Liver (tissue), 9 donors: Measurements from ENCODE around the gene PHF12. TPM values are rescaled to one million over a fixed set of nuclear protein-coding genes. Genes with fewer than 3 reads are reported as not detected.
A peak's percentile ranks its signal among the peaks of the same experiment; 100 is the strongest.

Experiments
- DNase-seq: peaks from one replicate; pipeline ENCODE4 v3.0.0-alpha.2; 2017; ENCODE audit warnings: low spot score
- H3K27ac ChIP-seq, 2 donors: one replicate each; pipeline ENCODE4 v1.7.0; 2013; ENCODE audit warnings: inconsistent platforms in 2 of 2, low read length in 2 of 2, control low read depth in 1 of 2, low read depth in 1 of 2, mild to moderate bottlenecking in 1 of 2
- H3K27me3 ChIP-seq, 4 donors: one replicate each; pipeline versions ENCODE4 v1.6.1 to v1.7.0; 2013; ENCODE audit warnings: low read length in 3 of 4, inconsistent platforms in 1 of 4, mild to moderate bottlenecking in 1 of 4, moderate library complexity in 1 of 4; ENCODE audit not compliant: control insufficient read depth in 4 of 4, insufficient read depth in 4 of 4
- H3K36me3 ChIP-seq, 4 donors: one replicate each; pipeline versions ENCODE4 v1.6.1 to v1.7.0; 2013; ENCODE audit warnings: low read length in 3 of 4, mild to moderate bottlenecking in 3 of 4, low read depth in 1 of 4, moderate library complexity in 1 of 4; ENCODE audit not compliant: control insufficient read depth in 4 of 4, insufficient read depth in 3 of 4
- H3K4me1 ChIP-seq, 4 donors: one replicate each; pipeline versions ENCODE4 v1.6.1 to v1.7.0; 2013; ENCODE audit warnings: low read length in 3 of 4, mild to moderate bottlenecking in 3 of 4, moderate library complexity in 1 of 4; ENCODE audit not compliant: control insufficient read depth in 4 of 4, insufficient read depth in 4 of 4
- H3K4me3 ChIP-seq, 3 donors: one replicate each; pipeline versions ENCODE4 v1.6.1 to v1.7.0; 2013; ENCODE audit warnings: low read length in 3 of 3, control low read depth in 1 of 3, low read depth in 1 of 3, mild to moderate bottlenecking in 1 of 3
- H3K9ac ChIP-seq, 2 donors: one replicate each; pipeline ENCODE4 v1.7.0; 2013; ENCODE audit warnings: low read length in 2 of 2, mild to moderate bottlenecking in 2 of 2, moderate library complexity in 2 of 2, control low read depth in 1 of 2, low read depth in 1 of 2
- H3K9me3 ChIP-seq, 4 donors: one replicate each; pipeline versions ENCODE4 v1.6.1 to v1.7.0; 2013; ENCODE audit warnings: low read length in 3 of 4; ENCODE audit not compliant: control insufficient read depth in 4 of 4
- ATF3 ChIP-seq: IDR thresholded peaks from 2 replicates; pipeline ENCODE4 v1.6.1; 2016; ENCODE audit warnings: antibody characterized with exemption
- CTCF ChIP-seq: fragments of 150-350 bp; IDR thresholded peaks from 2 replicates; pipeline ENCODE4 v1.5.1; 2017; ENCODE audit warnings: improper control_type of control experiment, low read depth, low read length; ENCODE audit not compliant: missing input control
- EGR1 ChIP-seq, 2 donors: IDR thresholded peaks; 2 replicates each; pipeline ENCODE4 v1.6.1; 2016 to 2018; ENCODE audit warnings: antibody characterized with exemption in 2 of 2, low read depth in 2 of 2
- FOXA1 ChIP-seq: IDR thresholded peaks from 2 replicates; pipeline ENCODE4 v1.6.1; 2016; ENCODE audit warnings: antibody characterized with exemption
- FOXA2 ChIP-seq: IDR thresholded peaks from 2 replicates; pipeline ENCODE4 v1.6.1; 2016; ENCODE audit warnings: antibody characterized with exemption
- GABPA ChIP-seq, 2 donors: IDR thresholded peaks in 1 of 2; conservative IDR thresholded peaks in 1 of 2; 2 replicates each; pipeline ENCODE4 v1.6.1; 2016; ENCODE audit warnings: antibody characterized with exemption in 2 of 2, mild to moderate bottlenecking in 1 of 2, moderate library complexity in 1 of 2
- HNF4G ChIP-seq: IDR thresholded peaks from 2 replicates; pipeline ENCODE4 v1.6.1; 2016; ENCODE audit warnings: antibody characterized with exemption
- JUND ChIP-seq, 2 donors: IDR thresholded peaks; 2 replicates each; pipeline ENCODE4 v1.6.1; 2016; ENCODE audit warnings: antibody characterized with exemption in 2 of 2
- MAX ChIP-seq: IDR thresholded peaks from 2 replicates; pipeline ENCODE4 v1.6.1; 2016; ENCODE audit warnings: antibody characterized with exemption
- NR2F2 ChIP-seq: IDR thresholded peaks from 2 replicates; pipeline ENCODE4 v1.6.1; 2016; ENCODE audit warnings: antibody characterized with exemption
- RAD21 ChIP-seq, 2 donors: IDR thresholded peaks; 2 replicates each; pipeline ENCODE4 v1.6.1; 2016; ENCODE audit warnings: antibody characterized with exemption in 2 of 2, mild to moderate bottlenecking in 2 of 2
- REST ChIP-seq: IDR thresholded peaks from 2 replicates; pipeline ENCODE4 v1.6.1; 2016; ENCODE audit warnings: antibody characterized with exemption, mild to moderate bottlenecking
- RXRA ChIP-seq, 2 donors: IDR thresholded peaks; 2 replicates each; pipeline ENCODE4 v1.6.1; 2017 to 2018; ENCODE audit warnings: antibody characterized with exemption in 2 of 2, mild to moderate bottlenecking in 1 of 2
- SP1 ChIP-seq: IDR thresholded peaks from 2 replicates; pipeline ENCODE4 v1.6.1; 2018; ENCODE audit warnings: antibody characterized with exemption, mild to moderate bottlenecking
- TAF1 ChIP-seq: conservative IDR thresholded peaks from 2 replicates; pipeline ENCODE4 v1.6.1; 2016; ENCODE audit warnings: antibody characterized with exemption, mild to moderate bottlenecking
- YY1 ChIP-seq: IDR thresholded peaks from 2 replicates; pipeline ENCODE4 v1.6.1; 2016; ENCODE audit warnings: antibody characterized with exemption, mild to moderate bottlenecking
- WGBS: extraction: QIAGEN DNeasy Blood & Tissue Kit; methylation state at CpG from one replicate; pipeline ENCODE4 v1.1.7; 2013; 5-methylcytosine and 5-hydroxymethylcytosine counted together
- polyA plus RNA-seq, 2 donors: library from polyadenylated mRNA; stranded (reverse) in 1 of 2; unstranded in 1 of 2; fragments of 200-250 nt in 1 of 2; fragments of >200 nt in 1 of 2; fragmentation: Nextera tagmentation in 1 of 2; extraction: Ambion mirVana in 1 of 2; gene quantifications; one replicate each; pipeline versions ENCODE4 v1.2.1 to v1.2.3, GENCODE V29; 2013 to 2015
- total RNA-seq, 2 donors: library from RNA; depleted of rRNA; stranded (reverse); fragments of >200 nt; gene quantifications; one replicate each; pipeline ENCODE4 v1.2.3, GENCODE V29; 2014
- TF ChIP-seq, protein P1 (sequence below): IDR thresholded peaks from 2 replicates; pipeline ENCODE4 v1.6.1; 2016; ENCODE audit warnings: antibody characterized with exemption
- donor health status: healthy.
- donor health status: healthy.
- donor health status: healthy.
- donor health status: healthy.
- donor health status: healthy.

PHF12 gene
- total and polyA plus RNA-seq, 4 donors, result 4.3 to 21.3 (median 11.7) TPM

- Histone ChIP-seq H3K4me3 (no peak overlapping the region), H3K9me3 (no peaks in the 10 kb centered on the region), H3K27me3 (no peaks in the 10 kb centered on the region), H3K9ac (no peak overlapping the region), H3K36me3 (peaks cover 23 to 63% (median 40%) of the 10 kb centered on the region in 4 donors), H3K4me1 (peaks cover 14 to 20% (median 17%) of the 10 kb centered on the region in 4 donors), H3K27ac (peak overlapping the region in 1 of 2 donors; percentile 50)
- WGBS, result 85% methylated on average over 3 of the region's 3 CpGs
- DNase-seq, result no peak
- TF ChIP-seq TAF1, result no peak
- no peak for TF ChIP-seq NR2F2
- TF ChIP-seq MAX, result no peak
- no peak for TF ChIP-seq EGR1 (IDR thresholded peaks at IDR 0.05; ENCODE audit: low read depth in 2 of 2)
- TF ChIP-seq RXRA (IDR thresholded peaks at IDR 0.05), result no peak
- no peak for TF ChIP-seq GABPA (IDR thresholded peaks at IDR 0.05 in 1 of 2, conservative IDR thresholded peaks at IDR 0.05 in 1 of 2)
- TF ChIP-seq YY1, result no peak
Measured at GRCh38 chr17:28907709-28908475, 43.4 kb downstream of the PHF12 start.

GRCh38 chr17:28906706-28907438, 44.4 kb downstream of the PHF12 start:
- H3K27ac ChIP-seq, result no peak overlapping the region
- peak; percentile 68 for DNase-seq
- H3K27me3 ChIP-seq, result no peaks in the 10 kb centered on the region
- no peak for TF ChIP-seq RAD21 (IDR thresholded peaks at IDR 0.05)
- TF ChIP-seq RXRA (IDR thresholded peaks at IDR 0.05), result no peak
- no peak for TF ChIP-seq TAF1
- TF ChIP-seq FOXA2, result no peak
- TF ChIP-seq EGR1 (IDR thresholded peaks at IDR 0.05; ENCODE audit: low read depth in 2 of 2), result no peak
- TF ChIP-seq CTCF, result no peak
- no peak for TF ChIP-seq SP1
- H3K9me3 ChIP-seq, result no peaks in the 10 kb centered on the region
- peaks cover 8 to 15% (median 11%) of the 10 kb centered on the region in 4 donors for H3K4me1 ChIP-seq
- peaks cover 18 to 54% (median 37%) of the 10 kb centered on the region in 4 donors for H3K36me3 ChIP-seq
- WGBS, result 84% methylated on average over 7 of the region's 7 CpGs
- H3K9ac ChIP-seq, result no peak overlapping the region
- no peak overlapping the region for H3K4me3 ChIP-seq

GRCh38 chr17:28906276-28906675, 45.0 kb downstream of the PHF12 start:
- 90% methylated on average over 9 of the region's 9 CpGs for WGBS
- H3K36me3 ChIP-seq, result peaks cover 18 to 48% (median 35%) of the 10 kb centered on the region in 4 donors
- H3K9ac ChIP-seq, result no peak overlapping the region
- H3K4me1 ChIP-seq, result peaks cover 9 to 14% (median 11%) of the 10 kb centered on the region in 4 donors
- no peak overlapping the region for H3K4me3 ChIP-seq
- no peaks in the 10 kb centered on the region for H3K27me3 ChIP-seq
- no peak overlapping the region for H3K27ac ChIP-seq
- no peaks in the 10 kb centered on the region for H3K9me3 ChIP-seq
- DNase-seq, result no peak
- no peak for TF ChIP-seq HNF4G
- TF ChIP-seq RAD21 (IDR thresholded peaks at IDR 0.05), result no peak
- no peak for TF ChIP-seq GABPA (IDR thresholded peaks at IDR 0.05 in 1 of 2, conservative IDR thresholded peaks at IDR 0.05 in 1 of 2)
- no peak for TF ChIP-seq REST
- TF ChIP-seq ATF3, result no peak
- TF ChIP-seq, protein P1, sequence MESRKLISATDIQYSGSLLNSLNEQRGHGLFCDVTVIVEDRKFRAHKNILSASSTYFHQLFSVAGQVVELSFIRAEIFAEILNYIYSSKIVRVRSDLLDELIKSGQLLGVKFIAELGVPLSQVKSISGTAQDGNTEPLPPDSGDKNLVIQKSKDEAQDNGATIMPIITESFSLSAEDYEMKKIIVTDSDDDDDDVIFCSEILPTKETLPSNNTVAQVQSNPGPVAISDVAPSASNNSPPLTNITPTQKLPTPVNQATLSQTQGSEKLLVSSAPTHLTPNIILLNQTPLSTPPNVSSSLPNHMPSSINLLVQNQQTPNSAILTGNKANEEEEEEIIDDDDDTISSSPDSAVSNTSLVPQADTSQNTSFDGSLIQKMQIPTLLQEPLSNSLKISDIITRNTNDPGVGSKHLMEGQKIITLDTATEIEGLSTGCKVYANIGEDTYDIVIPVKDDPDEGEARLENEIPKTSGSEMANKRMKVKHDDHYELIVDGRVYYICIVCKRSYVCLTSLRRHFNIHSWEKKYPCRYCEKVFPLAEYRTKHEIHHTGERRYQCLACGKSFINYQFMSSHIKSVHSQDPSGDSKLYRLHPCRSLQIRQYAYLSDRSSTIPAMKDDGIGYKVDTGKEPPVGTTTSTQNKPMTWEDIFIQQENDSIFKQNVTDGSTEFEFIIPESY, result no peak
- no peak for TF ChIP-seq NR2F2
- no peak for TF ChIP-seq SP1
- no peak for TF ChIP-seq RXRA (IDR thresholded peaks at IDR 0.05)
- TF ChIP-seq FOXA1, result no peak
- TF ChIP-seq FOXA2, result no peak
- TF ChIP-seq YY1, result no peak
- no peak for TF ChIP-seq JUND (IDR thresholded peaks at IDR 0.05)
- TF ChIP-seq TAF1, result no peak
- TF ChIP-seq MAX, result no peak
